Body of pancreas (tissue), 4 donors: Measurements from ENCODE around the gene CHN2. TPM values are rescaled to one million over a fixed set of nuclear protein-coding genes. Genes with fewer than 3 reads are reported as not detected.

Experiments
- ATAC-seq: fragments of 150-250 bp; one replicate; pipeline ENCODE4 v1.9.1; 2016
- DNase-seq, 4 donors: peaks; one replicate each; pipeline ENCODE4 v3.0.0-alpha.2; 2019
- H3K27ac ChIP-seq, 4 donors: fragments of 200-600 bp; sonication (generic); 1 replicate in 3 of 4; 2 replicates in 1 of 4; pipeline versions ENCODE4 v1.5.1 to v1.6.1; 2016 to 2019; ENCODE audit warnings: mild to moderate bottlenecking in 1 of 4, mixed read lengths in 1 of 4, moderate library complexity in 1 of 4
- H3K27me3 ChIP-seq, 2 donors: fragments of 200-600 bp; sonication (generic); one replicate each; pipeline ENCODE4 v1.6.0; 2016; ENCODE audit warnings: mild to moderate bottlenecking in 1 of 2
- H3K36me3 ChIP-seq, 2 donors: fragments of 200-600 bp; sonication (generic); replicated peaks in 1 of 2; 2 replicates each; pipeline ENCODE4 v1.5.1; 2016; ENCODE audit warnings: low read depth in 2 of 2; ENCODE audit not compliant: insufficient read depth in 1 of 2
- H3K4me1 ChIP-seq: fragments of 200-600 bp; sonication (generic); one replicate; pipeline ENCODE4 v1.6.0; 2016
- H3K4me3 ChIP-seq, 2 donors: fragments of 200-600 bp; sonication (generic); 1 replicate in 1 of 2; 2 replicates in 1 of 2; pipeline ENCODE4 v1.5.1; 2016 to 2019
- H3K9me3 ChIP-seq, 3 donors: fragments of 200-600 bp; sonication (generic); 1 replicate in 2 of 3; 2 replicates in 1 of 3; pipeline ENCODE4 v1.5.1; 2016
- POLR2A ChIP-seq, 3 donors: fragments of 450-650 bp; IDR thresholded peaks; one replicate each; pipeline ENCODE4 v1.6.1; 2016; ENCODE audit warnings: antibody characterized with exemption in 3 of 3, mild to moderate bottlenecking in 2 of 3
- WGBS, 2 donors: methylation state at CpG; one replicate each; pipeline ENCODE4 v1.1.5; 2017; 5-methylcytosine and 5-hydroxymethylcytosine counted together
- intact Hi-C: fragments of 100-400 bp; cut with DNase I; formaldehyde crosslinking; loops from one replicate; pipeline ENCODE4 v1.15.1; 2023
- total RNA-seq, 2 donors: library from RNA; depleted of rRNA; stranded (reverse); fragments of >200 nt; gene quantifications; one replicate each; pipeline ENCODE4 v1.1.0, GENCODE V29; 2016
- TF ChIP-seq, protein P1 (sequence below), 7 experiments: fragments of 450-650 bp in 4 of 7; fragments of 200-600 bp in 3 of 7; sonication (generic) in 3 of 7; IDR thresholded peaks; one replicate each; pipeline ENCODE4 v1.5.1; 2016 to 2019; ENCODE audit warnings: antibody characterized with exemption in 7 of 7

The CHN2 gene
- total RNA-seq, 2 donors from 2014 or later = 55.7 to 58.6 TPM

DNA sequence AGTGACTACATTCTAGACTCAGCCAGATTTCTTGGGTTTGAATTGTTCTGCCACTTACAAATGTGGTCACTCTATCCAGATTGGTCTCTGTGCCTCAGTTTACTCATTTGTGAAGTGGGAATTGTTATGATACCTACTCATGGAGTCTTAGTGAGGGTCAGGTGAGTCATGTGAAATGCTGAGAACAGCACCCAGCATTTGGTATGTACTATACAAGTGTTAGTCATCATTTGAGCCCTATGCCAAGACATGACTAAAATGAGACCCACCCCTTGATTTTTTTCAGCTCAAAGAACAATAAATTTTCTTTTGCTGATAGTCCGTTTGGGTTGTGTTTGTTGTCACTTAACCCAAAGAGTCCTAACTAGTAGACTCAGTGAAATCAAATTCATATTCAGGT, 92.8 kb downstream of the CHN2 start:
- peak in 2 of 4 donors; percentile 34 to 60 for DNase-seq

GRCh38 chr7:29288181-29289091, 93.9 kb downstream of the CHN2 start:
- DNase-seq (no peak), ATAC-seq (no peak)
- intact Hi-C loops = no loop called here
- no peaks in the 10 kb centered on the region for H3K27me3 ChIP-seq
- peaks cover 70% of the 10 kb centered on the region for H3K4me1 ChIP-seq
- TF ChIP-seq, protein P1, sequence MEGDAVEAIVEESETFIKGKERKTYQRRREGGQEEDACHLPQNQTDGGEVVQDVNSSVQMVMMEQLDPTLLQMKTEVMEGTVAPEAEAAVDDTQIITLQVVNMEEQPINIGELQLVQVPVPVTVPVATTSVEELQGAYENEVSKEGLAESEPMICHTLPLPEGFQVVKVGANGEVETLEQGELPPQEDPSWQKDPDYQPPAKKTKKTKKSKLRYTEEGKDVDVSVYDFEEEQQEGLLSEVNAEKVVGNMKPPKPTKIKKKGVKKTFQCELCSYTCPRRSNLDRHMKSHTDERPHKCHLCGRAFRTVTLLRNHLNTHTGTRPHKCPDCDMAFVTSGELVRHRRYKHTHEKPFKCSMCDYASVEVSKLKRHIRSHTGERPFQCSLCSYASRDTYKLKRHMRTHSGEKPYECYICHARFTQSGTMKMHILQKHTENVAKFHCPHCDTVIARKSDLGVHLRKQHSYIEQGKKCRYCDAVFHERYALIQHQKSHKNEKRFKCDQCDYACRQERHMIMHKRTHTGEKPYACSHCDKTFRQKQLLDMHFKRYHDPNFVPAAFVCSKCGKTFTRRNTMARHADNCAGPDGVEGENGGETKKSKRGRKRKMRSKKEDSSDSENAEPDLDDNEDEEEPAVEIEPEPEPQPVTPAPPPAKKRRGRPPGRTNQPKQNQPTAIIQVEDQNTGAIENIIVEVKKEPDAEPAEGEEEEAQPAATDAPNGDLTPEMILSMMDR (IDR thresholded peaks at IDR 0.05) = no peak
- no peak for TF ChIP-seq POLR2A (IDR thresholded peaks at IDR 0.05)
- no peaks in the 10 kb centered on the region for H3K9me3 ChIP-seq
- no peak overlapping the region for H3K27ac ChIP-seq
- H3K36me3 ChIP-seq = no peaks in the 10 kb centered on the region
- no peak overlapping the region for H3K4me3 ChIP-seq
- 82 to 85% methylated on average over 6 of the region's 6 CpGs for WGBS, 2 donors

More for the DNA sequence above, 92.8 kb downstream of the CHN2 start:
- peak; percentile 75 for ATAC-seq
- Histone ChIP-seq H3K27ac (peak overlapping the region in 1 of 4 donors; percentile 32), H3K36me3 (no peaks in the 10 kb centered on the region), H3K4me3 (no peak overlapping the region), H3K9me3 (no peaks in the 10 kb centered on the region), H3K4me1 (peaks cover 71% of the 10 kb centered on the region), H3K27me3 (no peaks in the 10 kb centered on the region)
- TF ChIP-seq, protein P1 (IDR thresholded peaks at IDR 0.05) = no peak
- intact Hi-C loops = no loop called here
- 13 to 26% methylated on average over 1 of the region's 1 CpG for WGBS, 2 donors

- peak overlapping the region in 2 of 4 donors; percentile 7 to 50 for H3K27ac ChIP-seq
- no peaks in the 10 kb centered on the region for H3K27me3 ChIP-seq
- no peak for TF ChIP-seq POLR2A (IDR thresholded peaks at IDR 0.05)
- TF ChIP-seq, protein P1 (IDR thresholded peaks at IDR 0.05) = no peak
- no peaks in the 10 kb centered on the region for H3K9me3 ChIP-seq
- WGBS, 2 donors = 73 to 75% methylated on average over 15 of the region's 15 CpGs
- DNase-seq = peak in 3 of 4 donors; percentile 28 to 67 (median 47)
- intact Hi-C loops = no loop called here
- no peak overlapping the region for H3K4me3 ChIP-seq
- no peaks in the 10 kb centered on the region for H3K36me3 ChIP-seq
- H3K4me1 ChIP-seq = peaks cover 66% of the 10 kb centered on the region
- ATAC-seq = no peak
Measured at GRCh38 chr7:29289156-29290021, 94.8 kb downstream of the CHN2 start.

DNA sequence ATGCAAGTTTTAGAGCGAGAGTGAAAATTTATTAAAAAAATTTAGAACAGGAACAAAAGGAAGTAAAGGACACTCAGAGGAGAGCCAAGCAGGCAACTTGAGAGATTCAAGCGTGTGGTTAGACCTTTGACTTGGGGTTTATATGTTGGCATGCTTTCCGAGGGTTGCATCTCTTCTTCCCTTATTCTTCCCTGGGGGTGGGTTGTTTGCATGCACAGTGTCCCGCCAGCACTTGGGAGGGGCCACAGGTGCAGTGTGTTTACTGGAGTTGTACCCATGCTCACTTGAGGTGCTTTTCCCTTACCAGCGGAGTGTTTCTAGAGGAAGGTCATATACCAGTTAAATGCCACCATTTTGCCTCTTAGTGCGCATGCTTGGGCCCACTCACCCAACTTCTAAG, 96.3 kb downstream of the CHN2 start:
- TF ChIP-seq POLR2A (IDR thresholded peaks at IDR 0.05) = no peak
- TF ChIP-seq, protein P1 (IDR thresholded peaks at IDR 0.05) = no peak
- Histone ChIP-seq H3K9me3 (no peaks in the 10 kb centered on the region), H3K27me3 (no peaks in the 10 kb centered on the region), H3K4me1 (peaks cover 56% of the 10 kb centered on the region), H3K27ac (peak overlapping the region in 1 of 4 donors; percentile 44), H3K36me3 (no peaks in the 10 kb centered on the region), H3K4me3 (no peak overlapping the region)
- WGBS, 2 donors = 83 to 90% methylated on average over 6 of the region's 6 CpGs
- DNase-seq (no peak), ATAC-seq (no peak)
- intact Hi-C loops = no loop called here
